Dermis microvascular lymphatic vessel endothelial cell (primary cell): ENCODE results near the gene SSMEM1. TPM values are rescaled to one million over a fixed set of nuclear protein-coding genes. Genes with fewer than 3 reads are reported as not detected.
"Not testable (repeated sequence)": the region's sequence is repeated elsewhere in the genome, so short reads cannot be mapped to it uniquely, and the experiment has no call there.

Experiments used
- DNase-seq, 2 donors: peaks; one replicate each; pipeline versions ENCODE4 v3.0.0 to v3.0.0-alpha.2; 2010; ENCODE audit warnings: low read depth in 2 of 2
- total RNA-seq: library from RNA; depleted of rRNA; stranded (reverse); fragments of >200 nt; gene quantifications from 2 replicates; pipeline ENCODE4 v1.2.1, GENCODE V29; 2014

The SSMEM1 gene
- total RNA-seq, 1 donor from 2014 or later = not detected

GRCh38 chr7:130246491-130246890, 38.8 kb downstream of the SSMEM1 start:
- not testable (repeated sequence) for DNase-seq

DNA sequence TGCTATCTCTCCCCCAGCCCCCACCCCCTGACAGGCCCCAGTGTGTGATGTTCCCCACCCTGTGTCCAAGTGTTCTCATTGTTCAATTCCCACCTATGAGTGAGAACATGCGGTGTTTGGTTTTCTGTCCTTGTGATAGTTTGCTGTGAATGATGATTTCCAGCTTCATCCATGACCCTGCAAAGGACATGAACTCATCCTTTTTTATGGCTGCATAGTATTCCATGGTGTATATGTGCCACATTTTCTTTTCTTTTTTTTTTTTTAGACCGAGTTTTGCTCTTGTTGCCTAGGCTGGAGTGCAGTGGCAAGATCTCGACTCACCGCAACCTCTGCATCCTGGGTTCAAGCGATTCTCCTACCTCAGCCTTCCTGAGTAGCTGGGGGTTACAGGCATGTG, 41.2 kb downstream of the SSMEM1 start:
- not testable (repeated sequence) for DNase-seq

DNA sequence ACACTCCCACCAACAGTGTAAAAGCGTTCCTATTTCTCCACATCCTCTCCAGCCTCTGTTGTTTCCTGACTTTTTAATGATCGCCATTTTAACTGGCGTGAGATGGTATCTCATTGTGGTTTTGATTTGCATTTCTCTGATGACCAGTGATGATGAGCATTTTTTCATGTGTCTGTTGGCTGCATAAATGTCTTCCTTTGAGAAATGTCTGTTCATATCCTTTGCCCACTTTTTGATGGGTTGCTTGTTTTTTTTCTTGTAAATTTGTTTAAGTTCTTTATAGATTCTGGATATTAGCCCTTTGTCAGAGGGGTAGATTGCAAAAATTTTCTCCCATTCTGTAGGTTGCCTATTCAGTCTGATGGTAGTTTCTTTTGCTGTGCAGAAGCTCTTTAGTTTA, 42.0 kb downstream of the SSMEM1 start:
- not testable (repeated sequence) for DNase-seq

DNA sequence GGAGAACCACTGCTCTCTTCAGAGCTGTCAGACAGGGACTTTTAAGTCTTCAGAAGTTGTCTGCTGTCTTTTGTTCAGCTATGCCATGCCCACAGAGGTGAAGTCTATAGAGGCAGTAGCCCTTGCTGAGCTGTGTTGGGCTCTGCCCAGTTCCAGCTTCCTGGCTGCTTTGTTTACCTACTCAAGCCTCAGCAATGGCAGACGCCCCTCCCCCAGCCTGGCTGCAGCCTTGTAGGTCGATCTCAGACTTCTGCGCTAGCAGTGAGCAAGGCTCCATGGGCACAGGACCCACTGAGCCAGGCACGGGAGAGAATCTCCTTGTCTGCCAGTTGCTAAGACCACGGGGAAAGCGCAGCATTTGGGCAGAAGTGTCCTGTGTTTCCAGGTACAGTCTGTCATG, 46.9 kb downstream of the SSMEM1 start:
- DNase-seq = no peak

DNA sequence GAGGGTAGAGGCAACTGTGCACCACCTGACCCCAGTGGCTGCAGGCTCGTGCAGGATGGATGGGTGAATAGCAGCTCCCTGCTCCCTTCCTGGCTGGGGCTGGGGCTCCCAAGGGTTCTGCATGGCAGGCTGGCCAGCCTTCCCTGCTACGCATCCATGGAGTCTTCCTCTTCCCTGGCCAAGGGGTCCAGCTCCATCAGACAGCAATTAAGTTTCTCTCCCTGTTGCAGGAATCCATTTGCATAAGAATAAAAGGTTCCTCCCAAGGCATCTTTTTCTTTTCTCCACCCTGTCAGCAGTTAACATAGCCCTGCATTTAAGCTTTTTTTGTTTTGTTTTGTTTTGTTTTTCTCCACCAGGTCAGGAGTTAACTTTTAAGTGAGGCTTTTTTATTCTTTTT, 49.0 kb downstream of the SSMEM1 start:
- no peak for DNase-seq

DNA sequence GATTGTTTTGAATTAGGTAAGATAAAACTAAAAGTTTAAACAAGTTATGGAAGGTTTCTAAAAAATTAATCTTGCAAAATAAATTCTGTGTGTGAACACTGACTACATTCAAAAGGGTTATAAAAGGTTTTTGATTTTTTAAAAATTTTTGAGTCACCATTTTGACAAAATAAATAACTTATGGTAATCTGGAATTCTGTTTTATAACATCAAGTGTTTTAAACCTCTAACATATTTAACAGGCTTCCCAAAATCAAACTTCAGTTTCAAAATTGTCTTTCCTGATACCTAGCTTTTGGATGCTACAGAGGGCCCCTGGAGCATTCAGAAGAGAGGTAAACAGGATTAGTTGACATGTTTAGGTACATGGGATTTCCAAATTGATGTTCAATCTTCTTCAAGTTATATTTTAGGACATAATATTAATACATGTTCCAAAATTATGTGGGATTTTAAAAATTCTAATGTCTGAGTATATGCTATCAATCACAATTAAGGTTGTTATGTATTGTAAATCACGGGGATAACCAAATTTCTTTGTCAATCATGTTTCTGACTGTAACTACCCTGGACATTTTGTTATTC, 50.9 kb downstream of the SSMEM1 start:
- DNase-seq = no peak

- no peak for DNase-seq
Observed at GRCh38 chr7:130262448-130262847, 54.8 kb downstream of the SSMEM1 start.

- no peak for DNase-seq
Observed at GRCh38 chr7:130263130-130263529, 55.5 kb downstream of the SSMEM1 start.

Other genes with a start within 250 kb of the SSMEM1 start
- 12.9 and 13.6 TPM in 2 replicates for gene ZC3HC1, start 156.5 kb upstream of the SSMEM1 start, total RNA-seq
- 24.8 and 25.0 TPM in 2 replicates for gene KLHDC10, start 137.3 kb upstream of the SSMEM1 start, total RNA-seq
- gene TMEM209, start 2.5 kb upstream of the SSMEM1 start, total RNA-seq = 4.2 and 5.7 TPM in 2 replicates
- not detected in 2 replicates for gene CPA2, start 59.0 kb downstream of the SSMEM1 start, total RNA-seq
- gene CPA4, start 85.3 kb downstream of the SSMEM1 start, total RNA-seq = not detected in 2 replicates
- not detected in 2 replicates for gene CPA5, start 137.0 kb downstream of the SSMEM1 start, total RNA-seq
- gene CPA1, start 172.6 kb downstream of the SSMEM1 start, total RNA-seq = not detected in 2 replicates
- 3.3 TPM in 2 replicates for gene CEP41, start 233.2 kb downstream of the SSMEM1 start, total RNA-seq